Measurements from ENCODE around the gene B3GALNT2.

- TF ChIP-seq CTCF (IDR thresholded peaks at IDR 0.05): no peak
- no peak for TF ChIP-seq POLR2A (IDR thresholded peaks at IDR 0.05)
Measured at GRCh38 chr1:235485558-235485957, 18.7 kb downstream of the B3GALNT2 start.
